ENCODE results near the gene ACTR6. TPM values are rescaled to one million over a fixed set of nuclear protein-coding genes. Genes with fewer than 3 reads are reported as not detected.
A peak's percentile ranks its signal among the peaks of the same experiment; 100 is the strongest.
"Not testable (repeated sequence)": the region's sequence is repeated elsewhere in the genome, so short reads cannot be mapped to it uniquely, and the experiment has no call there.

ACTR6 gene
- total RNA-seq, 1 experiment from 2014 or later: 26.8 TPM

GRCh38 chr12:100174495-100174894, 26.1 kb upstream of the ACTR6 start:
- in situ Hi-C loops (cut with HindIII; ENCODE audit: low pct_unique_long_range_greater_than_20kb, low sequenced_read_pairs): no loop called here
- DNase-seq (ENCODE audit: low read depth): no peak

- DNase-seq (ENCODE audit: low read depth); in situ Hi-C loops (cut with HindIII; ENCODE audit: low pct_unique_long_range_greater_than_20kb, low sequenced_read_pairs): not testable (repeated sequence)
Observed at GRCh38 chr12:100176493-100176892, 24.1 kb upstream of the ACTR6 start.

GRCh38 chr12:100179252-100179651, 21.4 kb upstream of the ACTR6 start:
- in situ Hi-C loops (cut with HindIII; ENCODE audit: low pct_unique_long_range_greater_than_20kb, low sequenced_read_pairs): no loop called here
- no peak for DNase-seq (ENCODE audit: low read depth)

GRCh38 chr12:100184549-100185145, 16.0 kb upstream of the ACTR6 start:
- in situ Hi-C loops (cut with HindIII; ENCODE audit: low pct_unique_long_range_greater_than_20kb, low sequenced_read_pairs): no loop called here
- no peak for DNase-seq (ENCODE audit: low read depth)

GRCh38 chr12:100185361-100185894, 15.2 kb upstream of the ACTR6 start:
- in situ Hi-C loops (cut with HindIII; ENCODE audit: low pct_unique_long_range_greater_than_20kb, low sequenced_read_pairs): no loop called here
- no peak for DNase-seq (ENCODE audit: low read depth)

- DNase-seq (ENCODE audit: low read depth): no peak
- in situ Hi-C loops (cut with HindIII; ENCODE audit: low pct_unique_long_range_greater_than_20kb, low sequenced_read_pairs): no loop called here
Observed at GRCh38 chr12:100186071-100186470, 14.5 kb upstream of the ACTR6 start.

- DNase-seq (ENCODE audit: low read depth): no peak
- in situ Hi-C loops (cut with HindIII; ENCODE audit: low pct_unique_long_range_greater_than_20kb, low sequenced_read_pairs): no loop called here
Observed at GRCh38 chr12:100187068-100187467, 13.5 kb upstream of the ACTR6 start.

GRCh38 chr12:100187857-100188519, 12.6 kb upstream of the ACTR6 start:
- DNase-seq (ENCODE audit: low read depth): no peak
- in situ Hi-C loops (cut with HindIII; ENCODE audit: low pct_unique_long_range_greater_than_20kb, low sequenced_read_pairs): no loop called here

GRCh38 chr12:100188888-100189635, 11.6 kb upstream of the ACTR6 start:
- in situ Hi-C loops (cut with HindIII; ENCODE audit: low pct_unique_long_range_greater_than_20kb, low sequenced_read_pairs): not testable (repeated sequence)

GRCh38 chr12:100189636-100190394, 10.8 kb upstream of the ACTR6 start:
- in situ Hi-C loops (cut with HindIII; ENCODE audit: low pct_unique_long_range_greater_than_20kb, low sequenced_read_pairs): no loop called here
- no peak for DNase-seq (ENCODE audit: low read depth)

More at GRCh38 chr12:100188888-100189635, 11.6 kb upstream of the ACTR6 start:
- DNase-seq (ENCODE audit: low read depth): not testable (repeated sequence)

GRCh38 chr12:100193085-100193484, 7.5 kb upstream of the ACTR6 start:
- DNase-seq (ENCODE audit: low read depth): no peak
- in situ Hi-C loops (cut with HindIII; ENCODE audit: low pct_unique_long_range_greater_than_20kb, low sequenced_read_pairs): no loop called here

- in situ Hi-C loops (cut with HindIII; ENCODE audit: low pct_unique_long_range_greater_than_20kb, low sequenced_read_pairs): no loop called here
Observed at GRCh38 chr12:100197486-100197885, 3.1 kb upstream of the ACTR6 start.

GRCh38 chr12:100199023-100199346, 1.6 kb upstream of the ACTR6 start:
- DNase-seq (ENCODE audit: low read depth): no peak
- in situ Hi-C loops (cut with HindIII; ENCODE audit: low pct_unique_long_range_greater_than_20kb, low sequenced_read_pairs): no loop called here

More at GRCh38 chr12:100197486-100197885, 3.1 kb upstream of the ACTR6 start:
- no peak for DNase-seq (ENCODE audit: low read depth)

GRCh38 chr12:100199347-100200149, 1.1 kb upstream of the ACTR6 start:
- in situ Hi-C loops (cut with HindIII; ENCODE audit: low pct_unique_long_range_greater_than_20kb, low sequenced_read_pairs): no loop called here
- peak; percentile 62 for DNase-seq (ENCODE audit: low read depth)

GRCh38 chr12:100201604-100202423, 1.2 kb downstream of the ACTR6 start:
- in situ Hi-C loops (cut with HindIII; ENCODE audit: low pct_unique_long_range_greater_than_20kb, low sequenced_read_pairs): no loop called here
- DNase-seq (ENCODE audit: low read depth): no peak

GRCh38 chr12:100207311-100207710, 6.7 kb downstream of the ACTR6 start:
- in situ Hi-C loops (cut with HindIII; ENCODE audit: low pct_unique_long_range_greater_than_20kb, low sequenced_read_pairs): no loop called here
- no peak for DNase-seq (ENCODE audit: low read depth)

GRCh38 chr12:100208834-100209233, 8.2 kb downstream of the ACTR6 start:
- no peak for DNase-seq (ENCODE audit: low read depth)
- in situ Hi-C loops (cut with HindIII; ENCODE audit: low pct_unique_long_range_greater_than_20kb, low sequenced_read_pairs): no loop called here

Data from Caki2 (cell line).